NCI-H1930 (cell line): Measurements from ENCODE around the gene BPIFA2.

ENCODE experiments used
- DNase-seq, 2 experiments: peaks; one replicate each; lab custom pipeline; 2025; lab: John Stamatoyannopoulos, UW

Gene BPIFA2

DNA sequence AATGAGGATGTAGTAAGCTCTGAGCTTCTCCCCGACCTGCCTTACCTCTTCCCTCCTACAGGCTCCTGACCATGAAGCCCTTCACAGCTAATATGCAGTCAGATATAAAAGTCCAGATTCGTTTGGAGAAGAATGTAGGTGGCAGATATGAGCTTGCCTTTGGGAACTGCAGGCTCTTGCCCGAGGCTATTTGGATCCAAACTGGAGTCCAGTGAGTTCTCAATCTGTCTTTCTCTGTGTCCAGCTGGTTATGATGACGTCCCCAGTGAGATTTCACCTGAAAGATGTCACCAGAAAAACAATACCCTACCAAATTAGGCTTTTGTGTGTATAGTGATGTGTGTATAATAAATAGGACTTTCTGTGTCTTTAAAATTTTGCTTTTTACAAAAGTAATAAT lies 34.5 kb downstream of the BPIFA2 start:
- DNase-seq: no peak

DNA sequence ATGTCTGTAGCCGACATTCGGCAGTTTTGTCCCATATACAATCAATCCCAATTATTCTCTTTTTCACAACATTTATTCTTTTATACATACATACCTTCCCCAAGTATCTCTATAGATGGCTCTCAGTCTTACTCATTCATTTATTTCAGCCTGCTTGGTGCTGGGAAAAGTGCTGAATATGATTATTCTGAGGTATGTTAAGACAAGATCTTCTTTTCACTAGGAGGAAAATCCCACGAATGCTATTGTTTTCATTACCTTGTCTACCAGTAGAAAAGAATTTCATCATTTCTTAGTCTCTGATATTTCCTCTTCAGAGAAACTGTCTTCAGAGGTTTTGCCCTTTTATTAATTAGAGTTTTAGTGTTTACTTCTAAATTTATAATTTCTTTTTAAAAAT lies 35.5 kb downstream of the BPIFA2 start:
- DNase-seq: no peak

DNA sequence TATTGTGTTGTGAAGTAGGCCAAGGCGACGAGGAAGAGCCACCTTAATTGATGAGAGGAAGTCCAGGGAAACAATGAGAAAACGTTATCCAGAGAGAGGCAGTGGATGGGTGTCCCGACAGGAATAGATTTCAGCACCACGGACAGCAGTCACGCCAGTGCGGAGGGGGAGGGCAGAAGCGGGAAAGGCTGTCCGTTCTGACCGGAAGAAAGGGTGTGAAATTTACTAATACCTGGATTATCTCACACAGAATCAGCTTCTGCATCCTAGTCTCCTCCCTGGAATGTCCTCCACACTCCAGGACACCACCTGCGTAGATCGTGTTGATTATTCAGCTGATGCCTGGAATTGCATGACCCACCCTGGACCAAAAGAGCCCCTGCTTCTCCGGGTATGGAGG lies 41.8 kb downstream of the BPIFA2 start:
- DNase-seq: no peak

DNA sequence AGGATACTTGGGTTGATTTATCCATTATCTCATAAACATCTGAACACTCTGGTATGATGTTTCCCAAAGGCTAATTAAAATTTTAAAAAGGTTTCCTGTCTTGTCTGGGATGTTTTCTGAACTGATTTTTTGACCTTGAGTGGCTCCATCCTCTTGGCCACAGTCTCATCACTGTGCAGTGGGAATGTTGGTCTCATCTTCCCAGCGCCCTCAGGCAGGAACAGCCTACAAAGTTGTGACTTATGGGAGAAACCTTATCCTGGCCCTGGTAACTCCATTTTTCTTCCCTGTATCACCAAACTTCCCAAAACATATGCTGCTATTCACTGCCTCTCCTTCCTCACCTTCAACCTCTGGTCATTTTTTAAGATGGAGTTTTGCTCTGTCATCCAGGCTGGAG lies 42.4 kb downstream of the BPIFA2 start:
- no peak for DNase-seq

DNA sequence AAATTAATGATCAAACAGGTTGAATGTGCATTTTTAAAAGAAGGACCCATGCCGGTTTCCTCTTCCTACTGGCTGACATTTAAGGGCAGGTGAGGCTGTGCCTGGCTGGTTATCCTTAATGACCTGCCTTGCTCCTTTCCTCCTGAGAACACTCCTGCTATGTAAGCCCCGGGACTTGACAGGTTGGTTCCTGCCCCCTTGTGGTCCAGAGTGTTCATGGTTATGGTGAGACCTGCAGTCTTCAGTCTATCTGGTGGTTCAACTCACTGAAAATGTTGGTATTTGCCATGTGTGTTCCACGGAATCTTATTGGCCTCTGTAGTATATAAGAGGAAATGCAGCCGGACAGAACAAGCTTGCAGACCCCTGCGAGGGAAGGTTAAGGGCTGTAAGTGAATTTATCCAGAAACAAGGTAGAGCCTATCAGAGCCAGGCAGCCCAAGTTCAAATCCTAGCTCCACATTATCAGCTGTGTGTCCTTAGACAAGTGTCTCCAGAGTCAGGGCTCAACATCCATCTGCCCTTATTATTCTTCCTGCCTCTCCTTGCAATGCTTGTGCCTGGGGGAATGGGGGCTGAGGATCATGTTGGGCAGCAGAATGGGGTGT lies 44.0 kb downstream of the BPIFA2 start:
- peak; percentile 69 to 77 for DNase-seq

DNA sequence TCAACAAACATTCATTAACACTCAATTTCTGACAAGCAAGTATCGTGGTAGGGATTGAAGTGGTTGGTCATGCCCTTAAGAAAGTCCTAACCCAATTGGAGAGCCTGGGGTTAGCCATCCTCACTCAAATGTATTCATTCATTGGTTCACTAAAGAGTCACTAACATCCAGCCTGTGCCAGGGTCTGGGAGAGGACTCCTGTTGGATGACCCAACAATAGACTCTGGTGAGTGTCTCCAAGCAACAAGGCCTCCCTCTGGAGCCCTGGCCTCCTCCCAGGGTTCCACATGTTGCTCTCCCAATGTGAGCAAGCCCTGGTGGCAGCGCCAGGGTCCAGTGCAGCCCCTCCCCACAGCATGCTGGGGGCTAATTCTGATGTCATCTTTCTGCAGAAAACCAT lies 49.1 kb downstream of the BPIFA2 start, which contains the start of gene BPIFA3:
Gene BPIFA3 (plus strand): TSS at position 301 of the 400 bp plus-strand sequence. CDS start 185 bp downstream, outside the sequence.
- DNase-seq: no peak

DNA sequence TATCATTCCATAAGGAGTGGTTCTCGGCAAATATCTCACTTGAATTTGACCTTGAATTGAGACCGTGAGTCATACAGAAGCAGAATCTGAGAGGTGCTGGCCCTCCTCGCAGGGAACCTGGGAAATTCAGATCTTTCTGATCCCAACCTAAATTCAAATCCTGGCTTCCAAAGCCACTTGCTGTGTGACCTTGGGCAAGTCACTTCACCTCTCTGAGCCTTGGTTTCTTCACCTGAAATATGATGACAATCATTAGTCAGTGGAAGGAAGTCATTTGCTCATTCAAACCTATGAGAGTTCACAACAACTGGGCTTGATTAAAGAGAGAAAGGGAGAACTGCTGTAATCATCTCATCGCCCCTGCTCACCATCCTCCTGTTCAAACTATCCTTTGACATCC lies 56.4 kb downstream of the BPIFA2 start:
- no peak for DNase-seq

DNA sequence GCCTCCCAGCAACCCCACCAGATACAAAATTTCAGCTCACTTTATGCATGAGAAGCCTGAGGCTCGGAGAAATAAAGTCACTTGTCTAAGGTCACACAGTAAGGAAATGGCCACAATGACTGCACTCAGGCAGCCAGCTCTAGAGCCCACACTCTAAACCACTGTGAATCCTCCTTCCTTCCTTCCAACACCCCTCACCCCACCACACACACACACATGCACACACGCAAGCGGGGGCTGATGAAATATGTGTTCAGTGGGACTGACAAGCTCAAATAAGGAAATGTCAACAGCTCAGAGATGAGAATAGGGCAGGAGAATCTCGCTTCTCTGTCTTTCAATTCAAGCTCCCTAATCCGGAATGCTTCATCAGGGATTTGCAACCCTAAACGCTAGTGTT lies 61.9 kb downstream of the BPIFA2 start:
- no peak for DNase-seq
